Activated naive CD8-positive, alpha-beta T cell treated with anti-CD3 and anti-CD28 coated beads for 36 hours (primary cell): ENCODE results near the gene ELFN1. TPM values are rescaled to one million over a fixed set of nuclear protein-coding genes. Genes with fewer than 3 reads are reported as not detected.

Source experiments
- DNase-seq: peaks from one replicate; pipeline ENCODE4 v3.0.0; 2021
- H3K27ac Mint-ChIP-seq: one replicate; pipeline ENCODE4 v1.8.0; 2022; ENCODE audit warnings: mild to moderate bottlenecking, moderate library complexity, mixed read lengths
- H3K27me3 Mint-ChIP-seq: one replicate; pipeline ENCODE4 v1.8.0; 2022; ENCODE audit warnings: mild to moderate bottlenecking, mixed read lengths
- H3K36me3 Mint-ChIP-seq: one replicate; pipeline ENCODE4 v1.8.0; 2021; ENCODE audit warnings: mild to moderate bottlenecking, mixed read lengths
- H3K4me1 Mint-ChIP-seq: one replicate; pipeline ENCODE4 v1.8.0; 2021; ENCODE audit warnings: mixed read lengths
- H3K4me3 Mint-ChIP-seq: one replicate; pipeline ENCODE4 v1.8.0; 2022; ENCODE audit warnings: mild to moderate bottlenecking, moderate library complexity, mixed read lengths
- H3K9me3 Mint-ChIP-seq: one replicate; pipeline ENCODE4 v1.8.0; 2022; ENCODE audit warnings: mixed read lengths
- total RNA-seq, 2 experiments: library from RNA; stranded (reverse); gene quantifications; one replicate each; pipeline ENCODE4 v1.2.3, GENCODE V29; 2021

The ELFN1 gene
- total RNA-seq, 2 experiments from 2014 or later = 0.14 to 0.19 TPM

DNA sequence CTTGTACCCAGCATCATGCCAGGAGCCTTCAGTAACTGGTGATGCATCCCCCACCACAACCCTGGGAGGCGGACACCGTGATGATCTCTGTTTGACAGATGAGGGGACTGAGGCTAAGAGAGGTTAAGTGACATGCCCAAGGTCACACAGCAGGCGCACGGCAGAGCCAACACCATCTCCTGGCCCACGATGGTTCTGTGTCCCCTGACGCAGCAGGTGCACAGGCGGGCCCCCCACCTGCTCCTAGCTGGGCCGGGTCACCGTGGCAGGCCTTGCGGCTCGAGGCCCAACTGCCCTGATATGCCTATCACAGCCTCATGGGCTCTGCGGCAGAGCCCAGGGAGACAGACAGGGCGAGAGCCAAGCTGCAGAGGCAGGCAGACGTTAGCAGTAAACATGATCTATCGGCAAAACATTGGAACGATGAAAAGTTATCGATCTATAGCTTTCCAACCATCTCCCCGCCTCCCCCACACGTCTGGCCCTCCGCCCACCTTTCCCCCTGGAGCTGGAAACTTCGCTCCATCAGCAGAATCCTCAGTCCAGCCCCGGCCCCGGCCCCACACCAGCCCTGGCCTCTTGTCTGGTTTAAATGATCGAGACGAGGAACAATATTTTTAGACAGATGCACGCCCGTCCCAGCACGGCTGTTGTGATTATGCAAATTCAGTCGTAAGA is 65.9 kb downstream of the ELFN1 start:
- no peaks in the 10 kb centered on the region for H3K9me3 Mint-ChIP-seq
- no peak for DNase-seq
- no peak overlapping the region for H3K4me3 Mint-ChIP-seq
- H3K27me3 Mint-ChIP-seq = peaks cover 4% of the 10 kb centered on the region
- H3K27ac Mint-ChIP-seq = no peak overlapping the region
- no peaks in the 10 kb centered on the region for H3K36me3 Mint-ChIP-seq
- H3K4me1 Mint-ChIP-seq = peaks cover 9% of the 10 kb centered on the region

DNA sequence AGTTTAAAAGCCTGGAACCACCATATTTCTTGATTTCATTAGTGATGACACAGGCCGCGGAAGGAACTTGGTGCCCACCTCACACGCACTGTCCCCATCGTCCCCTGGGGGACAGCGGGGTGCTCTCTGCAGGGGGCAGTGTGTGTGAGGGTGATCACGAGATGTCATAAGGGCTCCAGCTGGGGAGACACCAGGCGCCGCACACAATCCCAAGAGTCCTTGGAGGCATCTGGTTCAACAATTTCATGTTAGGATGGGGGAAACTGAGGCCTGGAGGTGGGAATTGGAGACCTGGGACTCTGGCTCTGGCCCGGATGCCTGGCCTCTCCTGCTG is 66.4 kb downstream of the ELFN1 start:
- no peak overlapping the region for H3K27ac Mint-ChIP-seq
- peaks cover 9% of the 10 kb centered on the region for H3K4me1 Mint-ChIP-seq
- no peaks in the 10 kb centered on the region for H3K9me3 Mint-ChIP-seq
- peaks cover 4% of the 10 kb centered on the region for H3K27me3 Mint-ChIP-seq
- H3K36me3 Mint-ChIP-seq = no peaks in the 10 kb centered on the region
- H3K4me3 Mint-ChIP-seq = no peak overlapping the region
- DNase-seq = no peak

DNA sequence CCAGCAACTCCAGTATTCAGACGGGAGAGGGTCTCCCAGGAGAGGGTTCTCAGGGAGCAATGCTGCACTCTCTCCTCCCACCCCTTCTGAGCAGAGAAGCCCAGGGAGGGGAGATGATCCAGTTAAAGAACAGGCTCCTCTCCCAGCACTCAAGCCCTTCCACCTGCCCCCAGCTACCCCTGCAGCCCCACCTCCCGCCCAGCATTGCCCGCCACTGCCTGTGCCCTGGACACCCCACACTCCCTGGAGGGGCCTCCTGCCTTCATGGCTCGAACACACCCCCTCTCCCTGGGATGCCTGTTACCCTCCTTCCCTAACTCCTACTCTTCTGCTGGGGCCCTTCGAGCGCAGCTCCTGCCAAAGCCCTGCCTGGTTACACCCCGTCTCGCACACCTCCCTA is 66.8 kb downstream of the ELFN1 start:
- no peak for DNase-seq
- no peaks in the 10 kb centered on the region for H3K9me3 Mint-ChIP-seq
- H3K36me3 Mint-ChIP-seq = no peaks in the 10 kb centered on the region
- no peak overlapping the region for H3K27ac Mint-ChIP-seq
- H3K27me3 Mint-ChIP-seq = peaks cover 4% of the 10 kb centered on the region
- no peak overlapping the region for H3K4me3 Mint-ChIP-seq
- H3K4me1 Mint-ChIP-seq = peaks cover 9% of the 10 kb centered on the region

DNA sequence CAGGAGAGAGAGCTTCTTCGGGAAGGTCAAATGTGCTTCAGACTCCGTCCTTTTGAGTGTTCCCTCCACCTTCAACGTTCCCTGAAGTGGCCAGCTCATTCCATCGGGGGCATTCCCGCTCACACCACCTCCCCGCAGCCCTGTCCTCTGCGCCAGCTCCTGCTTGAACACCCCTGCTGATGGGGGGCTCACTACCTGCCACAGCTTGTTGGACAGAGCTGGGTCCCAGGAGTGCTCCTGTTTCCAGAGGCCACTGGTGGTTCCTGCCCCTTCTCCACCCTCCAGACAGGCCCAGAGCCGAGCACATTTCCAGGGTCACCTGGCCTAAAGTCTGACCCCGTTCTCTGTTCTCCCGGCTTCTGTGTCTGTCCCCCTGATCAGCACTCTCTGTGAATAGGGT is 67.4 kb downstream of the ELFN1 start:
- Mint-ChIP-seq H3K9me3 (no peaks in the 10 kb centered on the region), H3K27me3 (peaks cover 4% of the 10 kb centered on the region)

DNA sequence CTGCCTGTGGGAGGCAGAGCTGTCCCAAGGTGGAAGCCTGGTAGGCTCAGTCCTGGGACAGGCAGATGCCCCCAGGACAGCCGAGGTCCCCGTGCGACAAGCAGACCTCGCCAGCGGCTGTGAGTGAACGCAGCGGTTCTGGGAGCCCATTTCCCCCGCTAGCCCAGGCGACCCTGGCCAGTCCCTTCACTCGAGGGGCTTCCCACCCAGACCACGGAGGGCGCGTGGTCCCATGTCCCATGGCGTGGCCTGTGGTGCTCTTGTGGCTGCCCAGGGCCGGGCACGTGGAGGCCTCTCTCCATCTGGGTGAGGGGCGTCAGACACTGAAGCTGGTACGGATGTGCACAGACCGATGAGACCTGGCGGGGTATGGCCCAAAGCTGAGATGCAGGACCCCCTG is 67.9 kb downstream of the ELFN1 start:
- H3K9me3 Mint-ChIP-seq = no peaks in the 10 kb centered on the region
- H3K27ac Mint-ChIP-seq = no peak overlapping the region
- H3K4me3 Mint-ChIP-seq = no peak overlapping the region
- DNase-seq = no peak
- peaks cover 13% of the 10 kb centered on the region for H3K4me1 Mint-ChIP-seq
- peaks cover 4% of the 10 kb centered on the region for H3K27me3 Mint-ChIP-seq
- no peaks in the 10 kb centered on the region for H3K36me3 Mint-ChIP-seq

More for the DNA sequence above, 67.4 kb downstream of the ELFN1 start:
- no peak overlapping the region for H3K27ac Mint-ChIP-seq
- H3K4me1 Mint-ChIP-seq = peaks cover 9% of the 10 kb centered on the region
- H3K4me3 Mint-ChIP-seq = no peak overlapping the region
- H3K36me3 Mint-ChIP-seq = no peaks in the 10 kb centered on the region
- DNase-seq = no peak

DNA sequence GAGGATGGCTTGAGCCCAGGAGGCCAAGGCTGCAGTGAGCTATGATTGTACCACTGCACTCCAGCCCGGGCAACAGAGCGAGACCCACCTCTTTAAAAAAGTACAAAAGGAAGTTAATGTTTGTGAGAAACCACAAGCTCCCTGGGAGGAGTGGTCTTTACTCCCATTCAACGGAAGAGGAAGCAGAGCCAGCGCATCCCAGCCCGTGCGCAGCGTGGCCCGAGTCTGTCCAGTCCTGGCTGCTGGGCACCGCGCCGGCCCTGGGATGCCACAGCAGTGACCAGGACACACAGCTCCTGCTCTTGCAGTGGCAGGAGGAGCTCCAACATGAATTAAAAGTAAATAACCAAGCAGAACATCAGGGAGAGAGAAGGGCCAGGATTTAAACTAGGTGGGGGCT is 68.4 kb downstream of the ELFN1 start:
- no peaks in the 10 kb centered on the region for H3K36me3 Mint-ChIP-seq
- H3K4me1 Mint-ChIP-seq = peaks cover 16% of the 10 kb centered on the region
- no peak overlapping the region for H3K4me3 Mint-ChIP-seq
- H3K9me3 Mint-ChIP-seq = no peaks in the 10 kb centered on the region
- H3K27me3 Mint-ChIP-seq = peaks cover 4% of the 10 kb centered on the region
- H3K27ac Mint-ChIP-seq = no peak overlapping the region
- DNase-seq = no peak

DNA sequence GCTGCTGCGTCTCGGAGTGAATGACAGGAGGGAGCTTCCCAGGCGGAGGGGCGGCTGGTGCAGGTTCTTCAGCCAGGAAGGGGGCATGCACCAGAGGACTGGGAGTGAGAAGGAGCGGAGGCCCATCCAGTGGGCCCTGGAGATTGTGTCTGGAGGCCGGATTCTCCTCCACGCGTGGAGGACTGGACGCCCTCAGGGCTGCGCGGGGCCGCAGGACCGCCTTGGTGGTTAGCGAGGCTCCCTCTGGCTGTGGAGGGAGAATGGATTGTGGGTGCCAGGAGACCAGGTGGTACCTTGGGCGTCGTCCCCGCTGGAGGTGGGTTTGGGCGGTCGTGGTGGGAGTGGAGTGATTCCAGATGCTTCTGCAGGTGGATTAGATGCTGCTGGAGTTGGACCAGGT is 68.9 kb downstream of the ELFN1 start:
- no peak for DNase-seq
- no peak overlapping the region for H3K4me3 Mint-ChIP-seq
- no peaks in the 10 kb centered on the region for H3K9me3 Mint-ChIP-seq
- H3K4me1 Mint-ChIP-seq = peaks cover 16% of the 10 kb centered on the region
- no peaks in the 10 kb centered on the region for H3K36me3 Mint-ChIP-seq
- H3K27ac Mint-ChIP-seq = no peak overlapping the region
- peaks cover 4% of the 10 kb centered on the region for H3K27me3 Mint-ChIP-seq

DNA sequence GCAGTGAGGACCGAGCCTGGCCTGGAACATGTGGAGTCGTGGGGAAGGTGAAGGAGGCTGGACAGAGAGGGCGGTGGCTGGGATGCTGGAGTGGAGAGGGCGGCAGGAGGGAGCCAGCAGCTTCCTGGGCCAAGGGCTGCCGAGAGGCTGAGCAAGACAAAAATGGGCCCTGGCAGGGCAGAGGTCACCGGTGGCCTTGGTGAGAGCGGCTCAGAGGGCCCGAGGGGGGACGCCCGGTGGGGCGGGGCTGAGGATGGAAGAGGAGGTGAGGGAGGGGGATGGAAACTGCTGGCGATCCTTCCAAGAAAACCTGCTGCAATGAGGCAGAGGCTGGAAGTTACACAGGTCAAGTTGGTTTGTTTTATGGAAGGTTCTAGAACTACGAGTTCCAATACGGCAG is 69.5 kb downstream of the ELFN1 start:
- Mint-ChIP-seq H3K4me3 (no peak overlapping the region), H3K27me3 (peaks cover 4% of the 10 kb centered on the region), H3K4me1 (peaks cover 16% of the 10 kb centered on the region), H3K36me3 (no peaks in the 10 kb centered on the region), H3K9me3 (no peaks in the 10 kb centered on the region), H3K27ac (no peak overlapping the region)
- DNase-seq = no peak

DNA sequence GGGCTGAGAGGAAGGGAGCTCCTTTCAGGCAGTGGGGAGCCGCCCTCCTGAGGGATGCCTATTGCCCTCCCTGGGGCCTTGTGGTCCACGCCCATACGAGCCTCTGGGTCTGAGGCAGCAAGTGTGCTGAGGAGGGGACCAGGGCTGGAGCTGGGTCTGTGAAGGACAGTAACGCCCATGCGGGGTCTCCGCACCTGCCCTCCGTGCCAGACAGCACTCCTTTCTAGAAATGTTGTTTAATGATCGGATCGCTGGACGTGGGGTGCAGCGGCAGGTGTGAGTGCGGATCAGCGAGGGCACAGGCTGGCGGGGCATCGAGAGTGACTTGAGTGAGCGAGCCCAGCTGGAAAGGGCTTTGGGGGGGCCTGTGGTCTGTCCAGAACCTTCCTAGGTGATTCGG is 70.1 kb downstream of the ELFN1 start:
- no peak for DNase-seq
- peaks cover 4% of the 10 kb centered on the region for H3K27me3 Mint-ChIP-seq
- no peaks in the 10 kb centered on the region for H3K9me3 Mint-ChIP-seq
- peaks cover 16% of the 10 kb centered on the region for H3K4me1 Mint-ChIP-seq
- H3K4me3 Mint-ChIP-seq = no peak overlapping the region
- no peak overlapping the region for H3K27ac Mint-ChIP-seq
- no peaks in the 10 kb centered on the region for H3K36me3 Mint-ChIP-seq

DNA sequence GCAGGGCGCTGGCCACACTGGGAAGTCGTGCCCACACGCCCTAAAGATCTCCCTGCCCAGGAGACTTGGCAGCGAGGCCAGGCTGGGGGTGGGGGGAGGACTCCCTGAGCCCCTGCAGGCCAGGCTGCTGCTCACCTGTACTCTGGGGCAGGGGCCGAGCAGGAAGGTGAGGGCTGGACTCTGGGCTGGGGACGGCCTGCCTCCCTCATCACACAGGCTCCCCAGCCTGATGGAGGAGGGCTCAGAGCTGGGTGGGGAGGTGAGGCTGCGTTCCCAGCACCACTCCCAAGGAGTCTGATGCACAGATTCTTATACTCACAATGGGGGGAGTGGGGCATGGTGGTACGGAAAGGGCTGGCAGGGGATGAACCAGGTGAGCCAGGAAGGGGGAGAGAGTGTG is 71.2 kb downstream of the ELFN1 start:
- Mint-ChIP-seq H3K36me3 (no peaks in the 10 kb centered on the region), H3K9me3 (no peaks in the 10 kb centered on the region), H3K4me3 (peak overlapping the region; percentile 66), H3K4me1 (peaks cover 16% of the 10 kb centered on the region), H3K27ac (no peak overlapping the region), H3K27me3 (peaks cover 2% of the 10 kb centered on the region)
- DNase-seq = no peak

DNA sequence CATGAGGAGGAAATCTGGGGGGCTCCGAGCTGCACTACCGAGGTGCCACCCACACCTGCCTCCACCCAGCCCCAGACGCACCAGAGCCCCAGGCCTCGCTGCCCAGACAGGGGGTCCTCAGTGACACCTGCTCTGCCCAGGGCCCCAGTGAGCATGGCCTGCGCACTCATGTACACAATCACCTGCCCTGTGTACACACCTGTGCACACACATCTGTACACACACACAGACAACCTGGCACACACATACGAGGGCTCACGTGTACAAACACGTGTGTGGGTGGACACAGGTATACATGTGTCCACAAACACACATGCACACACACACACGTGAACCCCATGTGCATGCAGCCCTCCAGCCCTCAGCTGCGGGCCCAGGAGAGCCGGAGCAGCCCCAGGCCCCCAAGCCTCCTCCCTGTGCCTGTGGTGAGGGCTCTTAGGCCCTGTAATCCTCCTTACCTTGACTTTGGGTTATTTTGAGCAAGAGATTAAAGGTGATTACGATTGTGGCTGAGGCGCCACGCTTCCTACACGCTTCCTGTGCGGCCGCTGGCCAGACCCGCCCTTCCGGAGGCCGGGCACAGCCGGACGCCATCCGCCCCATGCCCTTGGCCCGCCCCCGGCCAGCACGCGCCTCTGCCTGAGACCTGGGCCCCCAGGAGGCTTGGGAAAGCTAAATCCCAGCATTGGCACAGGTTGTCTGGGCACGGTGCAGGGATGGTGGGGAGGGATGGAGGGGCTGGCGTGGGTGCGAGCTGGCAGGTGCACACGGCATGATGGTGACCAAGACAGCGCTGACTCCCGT is 71.9 kb downstream of the ELFN1 start:
- Mint-ChIP-seq H3K4me3 (peak overlapping the region; percentile 66), H3K4me1 (peaks cover 16% of the 10 kb centered on the region), H3K27ac (no peak overlapping the region), H3K9me3 (no peaks in the 10 kb centered on the region), H3K27me3 (no peaks in the 10 kb centered on the region), H3K36me3 (no peaks in the 10 kb centered on the region)
- DNase-seq = no peak

DNA sequence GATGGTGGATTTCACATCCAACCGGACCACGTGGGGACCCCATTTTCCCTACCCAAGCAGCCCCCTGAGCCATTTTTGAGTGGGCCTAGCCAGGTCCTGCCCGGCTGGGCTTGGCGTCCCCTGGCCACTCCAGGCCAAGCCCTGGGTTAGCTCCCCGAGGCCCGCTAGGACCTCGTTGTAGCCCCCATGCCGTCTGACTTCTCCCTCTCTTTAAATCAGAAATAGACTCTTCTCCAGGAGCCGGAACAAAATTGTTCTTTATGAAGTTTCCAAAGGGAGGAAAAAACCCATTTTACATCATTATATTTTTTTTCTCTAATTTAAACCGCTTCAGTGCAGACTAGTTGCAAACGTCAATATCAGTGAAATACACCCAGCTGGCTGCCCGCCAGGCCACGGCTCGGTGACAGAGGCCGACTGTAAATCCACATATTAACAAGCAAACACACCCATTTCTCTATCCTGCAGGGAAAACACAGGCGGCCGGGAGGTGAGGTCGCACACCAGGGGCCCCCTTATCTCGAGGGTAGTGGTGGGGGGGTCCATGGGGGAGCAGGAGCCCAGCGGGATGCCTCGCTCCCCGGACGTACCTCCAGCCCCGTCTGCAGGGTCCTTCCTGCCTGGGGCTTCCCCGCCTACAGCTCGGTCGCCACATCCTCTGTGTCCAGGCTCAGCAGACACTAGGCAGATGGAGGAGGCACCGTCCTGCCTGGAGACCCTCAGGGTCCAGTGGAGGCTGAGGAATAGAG is 72.7 kb downstream of the ELFN1 start:
- peak; percentile 25 for DNase-seq
- peak overlapping the region; percentile 5 for H3K27ac Mint-ChIP-seq
- H3K36me3 Mint-ChIP-seq = no peaks in the 10 kb centered on the region
- no peaks in the 10 kb centered on the region for H3K9me3 Mint-ChIP-seq
- H3K4me1 Mint-ChIP-seq = peaks cover 17% of the 10 kb centered on the region
- H3K4me3 Mint-ChIP-seq = peak overlapping the region; percentile 53
- no peaks in the 10 kb centered on the region for H3K27me3 Mint-ChIP-seq

DNA sequence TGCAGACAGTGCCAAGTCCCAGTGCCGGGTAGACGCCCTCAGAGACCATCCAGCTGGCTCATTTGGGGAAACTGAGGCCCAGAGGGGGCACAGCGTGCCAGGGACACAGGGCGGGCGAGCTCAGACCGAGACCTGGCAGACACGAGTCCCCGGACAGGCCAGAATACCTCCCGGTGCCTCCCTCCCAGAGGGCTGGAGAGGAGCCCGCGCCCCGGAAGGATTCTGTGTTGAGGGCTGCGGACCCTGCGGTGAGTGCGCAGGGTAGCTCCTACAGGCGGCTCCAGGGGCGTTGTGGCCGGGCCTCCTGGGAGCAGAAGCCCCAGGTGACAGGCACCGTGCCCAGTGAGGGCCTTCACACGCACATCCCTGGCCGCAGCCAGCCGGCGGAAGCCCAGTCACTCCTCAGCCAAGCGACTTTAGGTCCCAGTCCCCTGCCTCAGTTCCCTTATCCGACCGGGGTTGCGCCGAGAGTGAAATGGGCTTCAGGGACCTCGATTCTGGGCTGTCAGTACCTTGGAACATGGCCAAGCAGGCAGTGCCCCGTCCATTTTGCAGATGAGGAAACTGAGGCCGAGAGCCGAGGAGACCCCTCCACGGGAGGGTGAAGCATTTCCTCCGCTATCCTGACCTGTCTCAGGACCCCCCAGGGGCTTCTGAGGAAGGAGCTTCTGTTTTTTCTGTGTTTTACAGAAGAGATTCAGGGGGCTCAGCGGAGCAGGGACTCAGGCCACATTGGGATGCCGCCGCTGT is 73.6 kb downstream of the ELFN1 start:
- Mint-ChIP-seq H3K27ac (no peak overlapping the region), H3K36me3 (no peaks in the 10 kb centered on the region), H3K9me3 (no peaks in the 10 kb centered on the region), H3K4me1 (peaks cover 16% of the 10 kb centered on the region), H3K4me3 (no peak overlapping the region), H3K27me3 (no peaks in the 10 kb centered on the region)
- no peak for DNase-seq

DNA sequence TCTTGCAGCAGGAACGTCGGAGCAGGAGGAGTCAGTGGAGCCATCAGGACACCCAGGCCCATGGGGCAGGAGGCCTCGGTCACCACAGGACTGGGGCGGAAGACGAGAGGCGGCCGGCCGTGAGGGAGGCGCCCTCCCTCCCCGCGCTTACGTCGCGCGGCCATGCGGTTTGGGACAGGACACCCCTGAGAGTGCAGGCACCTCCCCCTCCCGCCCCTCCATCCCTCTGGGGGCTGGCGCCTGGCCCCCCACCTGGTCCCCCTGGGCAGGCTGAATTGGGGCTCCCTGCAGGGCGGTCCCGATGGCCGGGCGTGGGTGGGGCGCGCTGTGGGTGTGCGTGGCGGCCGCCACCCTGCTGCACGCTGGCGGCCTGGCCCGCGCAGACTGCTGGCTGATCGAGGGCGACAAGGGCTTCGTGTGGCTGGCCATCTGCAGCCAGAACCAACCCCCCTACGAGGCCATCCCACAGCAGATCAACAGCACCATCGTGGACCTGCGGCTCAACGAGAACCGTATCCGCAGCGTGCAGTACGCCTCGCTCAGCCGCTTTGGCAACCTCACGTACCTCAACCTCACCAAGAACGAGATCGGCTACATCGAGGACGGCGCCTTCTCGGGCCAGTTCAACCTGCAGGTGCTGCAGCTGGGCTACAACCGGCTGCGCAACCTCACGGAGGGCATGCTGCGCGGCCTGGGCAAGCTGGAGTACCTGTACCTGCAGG is 74.4 kb downstream of the ELFN1 start:
- Mint-ChIP-seq H3K27me3 (no peaks in the 10 kb centered on the region), H3K4me3 (no peak overlapping the region), H3K4me1 (peaks cover 14% of the 10 kb centered on the region), H3K36me3 (no peaks in the 10 kb centered on the region), H3K27ac (no peak overlapping the region), H3K9me3 (no peaks in the 10 kb centered on the region)
- DNase-seq = no peak
